ENCODE measurements around the gene CDK12.

GRCh38 chr17:39416141-39416540, 45.1 kb upstream of the CDK12 start:
- no peak for TF ChIP-seq CTCF (IDR thresholded peaks at IDR 0.05)
- no peak for TF ChIP-seq POLR2A (IDR thresholded peaks at IDR 0.05)

All from body of pancreas (tissue), 4 donors.